Measurements from ENCODE around the gene RILPL2. TPM values are rescaled to one million over a fixed set of nuclear protein-coding genes. Genes with fewer than 3 reads are reported as not detected.
"Not testable (repeated sequence)": the region's sequence is repeated elsewhere in the genome, so short reads cannot be mapped to it uniquely, and the experiment has no call there.

The RILPL2 gene
- total RNA-seq, 1 experiment from 2014 or later: 3.7 TPM

- in situ Hi-C loops (cut with HindIII; ENCODE audit: low pct_unique_long_range_greater_than_20kb, low sequenced_read_pairs): no loop called here
Measured at GRCh38 chr12:123427036-123427769, 9.3 kb downstream of the RILPL2 start.

GRCh38 chr12:123421314-123421713 is 15.2 kb downstream of the RILPL2 start:
- in situ Hi-C loops (cut with HindIII; ENCODE audit: low pct_unique_long_range_greater_than_20kb, low sequenced_read_pairs): no loop called here
- DNase-seq (ENCODE audit: low read depth): no peak

More at GRCh38 chr12:123427036-123427769, 9.3 kb downstream of the RILPL2 start:
- DNase-seq (ENCODE audit: low read depth): no peak

GRCh38 chr12:123410041-123410412 is 26.5 kb downstream of the RILPL2 start:
- DNase-seq (ENCODE audit: low read depth): peak; percentile 23
- in situ Hi-C loops (cut with HindIII; ENCODE audit: low pct_unique_long_range_greater_than_20kb, low sequenced_read_pairs): no loop called here

GRCh38 chr12:123409284-123410040 is 27.0 kb downstream of the RILPL2 start:
- DNase-seq (ENCODE audit: low read depth); in situ Hi-C loops (cut with HindIII; ENCODE audit: low pct_unique_long_range_greater_than_20kb, low sequenced_read_pairs): not testable (repeated sequence)

- DNase-seq (ENCODE audit: low read depth); in situ Hi-C loops (cut with HindIII; ENCODE audit: low pct_unique_long_range_greater_than_20kb, low sequenced_read_pairs): not testable (repeated sequence)
Measured at GRCh38 chr12:123408619-123409018, 27.9 kb downstream of the RILPL2 start.

- in situ Hi-C loops (cut with HindIII; ENCODE audit: low pct_unique_long_range_greater_than_20kb, low sequenced_read_pairs); DNase-seq (ENCODE audit: low read depth): not testable (repeated sequence)
Measured at GRCh38 chr12:123407934-123408333, 28.6 kb downstream of the RILPL2 start.

- DNase-seq (ENCODE audit: low read depth); in situ Hi-C loops (cut with HindIII; ENCODE audit: low pct_unique_long_range_greater_than_20kb, low sequenced_read_pairs): not testable (repeated sequence)
Measured at GRCh38 chr12:123407269-123407668, 29.2 kb downstream of the RILPL2 start.

- in situ Hi-C loops (cut with HindIII; ENCODE audit: low pct_unique_long_range_greater_than_20kb, low sequenced_read_pairs): no loop called here
Measured at GRCh38 chr12:123404581-123404980, 31.9 kb downstream of the RILPL2 start.

GRCh38 chr12:123401753-123402683 is 34.5 kb downstream of the RILPL2 start:
- no peak for DNase-seq (ENCODE audit: low read depth)
- in situ Hi-C loops (cut with HindIII; ENCODE audit: low pct_unique_long_range_greater_than_20kb, low sequenced_read_pairs): no loop called here

More at GRCh38 chr12:123404581-123404980, 31.9 kb downstream of the RILPL2 start:
- DNase-seq (ENCODE audit: low read depth): no peak

GRCh38 chr12:123399255-123399617 is 37.2 kb downstream of the RILPL2 start:
- in situ Hi-C loops (cut with HindIII; ENCODE audit: low pct_unique_long_range_greater_than_20kb, low sequenced_read_pairs): no loop called here
- no peak for DNase-seq (ENCODE audit: low read depth)

- in situ Hi-C loops (cut with HindIII; ENCODE audit: low pct_unique_long_range_greater_than_20kb, low sequenced_read_pairs): no loop called here
- DNase-seq (ENCODE audit: low read depth): peak; percentile 69
Measured at GRCh38 chr12:123398550-123399254, 37.8 kb downstream of the RILPL2 start.

GRCh38 chr12:123398177-123398549 is 38.3 kb downstream of the RILPL2 start:
- DNase-seq (ENCODE audit: low read depth): no peak
- in situ Hi-C loops (cut with HindIII; ENCODE audit: low pct_unique_long_range_greater_than_20kb, low sequenced_read_pairs): no loop called here

- in situ Hi-C loops (cut with HindIII; ENCODE audit: low pct_unique_long_range_greater_than_20kb, low sequenced_read_pairs): no loop called here
- no peak for DNase-seq (ENCODE audit: low read depth)
Measured at GRCh38 chr12:123397400-123397799, 39.1 kb downstream of the RILPL2 start.

- DNase-seq (ENCODE audit: low read depth): no peak
- in situ Hi-C loops (cut with HindIII; ENCODE audit: low pct_unique_long_range_greater_than_20kb, low sequenced_read_pairs): no loop called here
Measured at GRCh38 chr12:123396954-123397353, 39.5 kb downstream of the RILPL2 start.

GRCh38 chr12:123396543-123396942 is 39.9 kb downstream of the RILPL2 start:
- in situ Hi-C loops (cut with HindIII; ENCODE audit: low pct_unique_long_range_greater_than_20kb, low sequenced_read_pairs): no loop called here
- no peak for DNase-seq (ENCODE audit: low read depth)

- DNase-seq (ENCODE audit: low read depth): no peak
- in situ Hi-C loops (cut with HindIII; ENCODE audit: low pct_unique_long_range_greater_than_20kb, low sequenced_read_pairs): no loop called here
Measured at GRCh38 chr12:123395236-123395635, 41.2 kb downstream of the RILPL2 start.

GRCh38 chr12:123393747-123394146 is 42.7 kb downstream of the RILPL2 start:
- in situ Hi-C loops (cut with HindIII; ENCODE audit: low pct_unique_long_range_greater_than_20kb, low sequenced_read_pairs): no loop called here
- DNase-seq (ENCODE audit: low read depth): no peak

Measured in Caki2 (cell line).